Limb (tissue), 2 donors: Measurements from ENCODE around the gene ADD3.

Experiments used
- DNase-seq, 2 donors: peaks; one replicate each; pipeline ENCODE4 v3.0.0-alpha.2; 2016; ENCODE audit errors: extremely low spot score in 2 of 2

Gene ADD3

DNA sequence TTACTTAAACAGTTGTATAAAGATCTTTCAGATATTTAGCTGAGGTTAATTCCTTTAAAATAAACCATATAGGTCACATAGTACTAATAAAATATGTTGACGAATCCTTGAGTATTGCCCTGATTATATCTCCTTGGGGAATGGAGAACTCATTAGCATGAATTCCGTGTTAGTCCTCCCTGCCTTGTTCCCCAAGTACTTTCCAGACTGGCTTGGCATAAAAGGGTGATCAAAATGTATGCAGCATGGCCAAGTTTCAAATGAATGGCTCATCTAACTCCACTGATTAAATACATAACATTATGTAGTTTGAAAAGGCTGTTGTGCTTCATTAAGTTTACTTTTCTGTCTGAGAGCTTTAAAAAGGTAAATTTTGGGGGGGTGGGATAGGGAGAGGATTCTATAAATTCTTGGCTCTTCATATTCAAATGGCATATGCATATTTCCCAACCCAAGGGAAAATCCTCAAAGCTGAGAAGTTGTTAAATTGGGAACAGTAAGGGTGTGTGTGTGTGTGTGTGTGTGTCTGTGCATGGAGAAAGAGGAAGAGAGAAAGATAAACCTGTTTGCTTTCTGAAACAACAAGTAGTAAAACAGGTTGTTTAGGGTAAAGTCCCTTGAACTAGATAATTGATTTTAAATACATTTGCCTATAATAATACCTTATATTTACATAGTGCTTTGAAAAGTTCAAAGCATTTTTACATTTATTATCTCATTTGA, 4.8 kb upstream of the ADD3 start:
- no peak for DNase-seq

- DNase-seq = no peak
Observed at GRCh38 chr10:110003524-110003885, 4.3 kb upstream of the ADD3 start.

GRCh38 chr10:110005719-110006118, 2.1 kb upstream of the ADD3 start:
- DNase-seq = peak; percentile 53 to 58

GRCh38 chr10:110006358-110007160, 1.2 kb upstream of the ADD3 start:
- DNase-seq = peak; percentile 51 to 74

- no peak for DNase-seq
Observed at GRCh38 chr10:110007161-110007700, 553 bp upstream of the ADD3 start.

DNA sequence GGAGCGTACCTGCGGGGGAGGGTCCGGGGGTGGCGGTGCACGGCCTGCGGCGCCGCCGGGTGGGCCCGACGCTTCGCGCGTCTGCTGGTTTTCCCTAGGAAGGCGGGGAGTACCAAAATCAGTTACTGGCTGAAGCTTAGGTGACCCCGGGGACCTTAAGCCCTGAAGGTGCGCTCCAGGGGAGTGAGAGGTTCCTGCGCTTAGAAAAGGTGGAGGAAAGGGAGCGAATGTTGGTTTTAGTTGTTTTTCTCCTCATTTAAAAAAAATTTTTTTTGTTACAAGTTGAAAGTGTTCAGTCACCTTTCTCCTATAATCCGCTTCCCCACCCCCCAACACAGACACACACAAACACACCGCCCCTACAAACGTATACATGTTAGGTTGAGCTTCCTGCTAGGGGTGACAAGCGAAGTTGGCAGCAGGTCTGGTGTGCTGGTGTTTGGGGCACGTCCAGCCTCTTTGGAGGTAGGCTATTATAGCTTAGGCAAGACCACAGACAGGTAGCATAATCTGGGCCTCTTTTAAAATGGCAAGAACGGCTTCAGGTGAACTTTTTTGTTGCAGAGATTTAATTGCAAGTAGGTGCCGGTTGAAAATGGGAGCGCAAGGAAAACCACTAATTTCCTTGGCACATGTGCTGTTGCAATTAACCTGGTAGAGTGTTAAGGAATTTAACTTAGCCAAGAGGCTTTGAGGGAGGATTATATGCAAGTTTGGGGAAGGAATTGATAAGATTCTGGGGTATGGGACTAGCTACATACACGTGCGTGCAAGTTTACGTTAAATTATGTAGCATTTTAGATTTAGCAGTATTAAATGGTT, 945 bp downstream of the ADD3 start:
- peak in 1 of 2 donors; percentile 59 for DNase-seq

DNA sequence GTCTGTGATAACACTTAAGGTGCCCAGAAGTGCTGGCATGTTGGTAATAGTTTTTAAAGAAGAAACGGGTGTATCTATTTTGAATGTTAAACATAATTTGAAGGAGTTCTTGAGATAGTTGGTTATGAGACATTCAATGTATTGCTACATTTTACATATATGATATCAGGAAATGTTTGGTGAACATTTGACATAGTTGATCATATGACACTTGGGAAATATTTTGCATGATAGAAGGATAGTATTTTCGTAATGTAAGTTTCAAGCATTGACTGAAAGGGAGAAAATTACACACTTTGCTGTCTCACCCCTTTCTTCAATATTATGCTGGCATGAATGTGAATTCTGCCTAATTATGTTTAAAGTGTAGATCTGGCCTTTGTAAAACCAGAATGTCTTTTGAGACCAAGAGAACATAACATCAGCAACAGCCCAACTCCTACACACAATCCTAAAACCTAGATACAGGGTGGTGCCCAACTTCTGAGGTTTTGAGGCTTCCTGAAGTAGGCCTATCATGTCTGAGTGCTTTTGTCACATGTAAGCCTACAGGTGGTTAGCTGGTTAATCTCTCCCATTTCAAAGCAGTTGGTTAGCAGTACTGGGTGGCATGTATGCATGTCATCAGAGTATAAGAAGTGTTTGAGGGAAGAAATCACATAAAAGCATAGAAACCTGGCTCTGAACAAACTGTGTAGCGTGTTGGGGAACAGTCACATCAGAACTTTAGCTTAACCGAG, 2.1 kb downstream of the ADD3 start:
- DNase-seq = no peak

- no peak for DNase-seq
Observed at GRCh38 chr10:110010486-110011378, 2.9 kb downstream of the ADD3 start.

DNA sequence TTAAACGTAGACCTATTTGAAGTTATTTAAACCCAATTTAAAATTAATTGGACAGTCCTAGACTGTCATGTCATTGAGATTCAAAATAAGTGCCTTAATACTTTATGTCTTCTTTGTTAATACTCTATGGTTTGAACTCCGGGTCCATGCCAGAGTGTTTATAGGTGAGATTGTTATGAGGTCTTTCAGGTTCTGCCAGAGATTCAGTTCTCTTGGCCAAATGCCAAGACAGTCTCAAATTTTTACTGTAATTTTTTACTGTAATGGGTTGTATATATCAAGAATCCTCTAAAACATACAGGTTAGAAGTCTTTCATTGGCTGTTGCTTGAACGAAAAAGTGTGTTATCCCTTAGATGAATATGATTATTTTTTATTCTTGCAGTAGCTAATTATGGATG, 3.9 kb downstream of the ADD3 start:
- no peak for DNase-seq

DNA sequence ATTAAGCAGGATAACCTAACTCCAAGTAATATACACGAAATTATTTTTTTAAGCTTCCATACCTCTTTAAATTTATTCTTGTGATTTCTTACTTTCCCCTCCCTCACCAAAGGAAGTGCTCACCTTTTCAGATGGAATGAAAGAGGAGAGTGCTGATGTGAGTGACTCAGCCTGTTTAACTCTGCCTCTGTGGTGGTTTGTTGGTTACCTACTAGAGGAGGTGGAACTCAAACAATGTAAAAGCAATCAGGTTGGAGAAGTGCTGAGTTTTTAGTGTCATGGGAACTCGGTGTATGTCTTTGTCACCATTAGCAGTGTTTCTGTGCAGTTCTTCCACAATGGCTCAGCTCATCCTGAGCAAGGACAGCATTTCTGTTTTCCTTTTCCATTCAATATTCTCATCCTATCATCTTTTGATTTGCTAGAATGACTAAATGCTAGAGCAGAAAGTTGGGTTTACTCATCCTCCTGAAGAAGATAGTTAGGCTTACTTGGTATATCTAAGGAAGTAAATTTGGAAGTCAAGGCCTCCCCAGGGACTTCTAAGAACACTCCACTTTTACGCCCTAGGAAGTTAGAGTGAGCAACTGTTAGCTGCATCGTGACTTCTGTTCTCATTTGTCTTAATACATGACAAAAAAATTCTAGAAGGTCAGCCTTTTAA, 6.0 kb downstream of the ADD3 start:
- no peak for DNase-seq

- DNase-seq = no peak
Observed at GRCh38 chr10:110016039-110016438, 8.3 kb downstream of the ADD3 start.

- DNase-seq = no peak
Observed at GRCh38 chr10:110017052-110017451, 9.3 kb downstream of the ADD3 start.

DNA sequence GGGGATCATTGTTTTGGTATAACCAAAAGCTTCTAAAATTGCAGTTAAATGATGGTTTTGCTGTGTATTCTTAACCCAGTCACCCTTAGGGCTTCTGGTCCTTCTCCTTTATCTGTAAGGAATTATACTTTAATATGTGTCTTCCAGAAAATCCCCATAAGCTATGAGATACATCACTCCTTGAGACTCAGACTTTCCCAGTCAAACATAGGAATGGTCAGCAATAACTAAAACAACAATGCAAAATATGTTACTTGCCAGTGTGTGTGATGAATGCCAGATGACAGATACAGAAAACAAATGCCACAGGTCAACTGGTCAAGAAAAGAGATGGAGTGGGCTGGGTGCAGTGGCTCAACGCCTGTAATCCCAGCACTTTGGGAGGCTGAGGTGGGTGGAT, 10.1 kb downstream of the ADD3 start:
- DNase-seq = no peak

DNA sequence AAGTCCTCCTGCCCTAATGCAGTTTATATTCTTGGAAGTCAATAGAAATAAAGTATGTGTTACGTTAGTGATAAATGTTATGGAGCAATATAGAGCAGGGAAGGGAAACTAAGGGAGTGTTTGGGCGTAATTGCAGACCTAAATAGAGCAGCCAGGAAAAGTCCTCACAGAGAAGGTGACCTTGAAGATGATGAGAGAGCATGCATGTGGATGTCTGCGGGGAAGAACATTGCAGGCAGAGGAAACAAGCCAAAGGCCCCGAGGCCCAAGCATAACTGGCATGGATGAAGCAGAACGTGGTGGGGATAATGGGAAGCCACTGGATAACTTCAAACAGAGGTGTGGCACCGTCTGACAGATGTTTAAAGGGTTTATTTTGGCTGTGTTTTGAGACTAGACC, 12.5 kb downstream of the ADD3 start:
- no peak for DNase-seq

DNA sequence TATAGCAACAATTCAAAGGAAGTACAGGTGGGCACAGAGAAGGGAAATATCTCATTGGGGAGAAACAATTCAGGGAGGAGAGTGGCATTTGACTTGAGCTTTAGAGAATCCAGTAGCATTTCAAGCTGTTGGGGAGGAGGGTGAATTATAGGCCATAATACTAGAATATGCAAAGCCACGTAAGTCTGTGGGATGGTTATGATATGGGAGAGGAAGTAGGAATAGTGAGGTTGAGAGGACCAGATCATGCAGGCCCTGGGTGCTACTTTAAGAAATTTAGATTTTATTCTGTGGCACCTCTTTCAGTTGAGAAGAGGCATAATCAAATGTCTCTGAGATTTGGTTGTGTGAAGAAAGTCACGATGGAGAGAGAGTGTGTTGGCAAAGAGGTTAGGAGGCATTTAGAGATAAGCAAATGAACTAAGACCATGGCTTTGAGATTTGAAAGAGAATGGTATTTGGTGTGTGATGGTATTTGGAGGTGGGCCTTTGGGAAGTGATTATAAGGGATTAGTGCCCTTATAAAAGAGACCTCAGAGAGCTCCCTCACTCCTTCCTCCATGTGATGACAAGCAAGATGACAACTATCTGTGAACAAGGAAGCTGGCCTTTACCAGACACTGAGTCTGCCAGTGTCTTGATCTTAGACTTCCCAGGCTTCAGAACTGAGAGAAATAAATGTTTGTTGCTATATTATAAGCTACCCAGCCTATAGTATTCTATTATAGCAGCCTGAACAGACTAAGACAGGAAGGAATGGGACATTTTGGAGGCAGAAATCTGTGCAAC, 15.1 kb downstream of the ADD3 start:
- DNase-seq = no peak

GRCh38 chr10:110023785-110024465, 16.1 kb downstream of the ADD3 start:
- DNase-seq = no peak

DNA sequence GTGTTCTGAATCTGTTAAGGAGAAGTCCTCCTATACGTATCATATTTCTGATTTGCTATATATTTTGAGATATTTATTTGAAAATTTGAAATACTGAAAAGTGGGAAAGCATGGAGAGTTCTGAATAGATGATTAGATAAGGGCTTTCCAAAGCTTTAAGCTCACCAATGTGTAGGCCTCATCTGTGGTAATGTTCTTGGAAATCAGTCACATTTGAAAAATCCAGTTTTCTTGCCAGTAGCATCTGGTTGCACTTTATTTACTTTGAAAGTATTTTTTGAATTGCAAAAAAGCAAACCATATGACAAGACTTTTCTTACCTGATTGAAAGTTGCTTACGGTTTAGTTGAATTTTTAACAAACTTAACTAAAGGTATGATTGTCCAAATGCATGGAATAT, 21.7 kb downstream of the ADD3 start:
- DNase-seq = no peak
